ENCODE data around the gene APOBEC4.
"Not testable (repeated sequence)": the region's sequence is repeated elsewhere in the genome, so short reads cannot be mapped to it uniquely, and the experiment has no call there.

GRCh38 chr1:183679363-183679762 lies 26.2 kb upstream of the APOBEC4 start:
- not testable (repeated sequence) for TF ChIP-seq CTCF (IDR thresholded peaks at IDR 0.05; ENCODE audit: low read depth, low read length, missing input control); RAD21 (IDR thresholded peaks at IDR 0.05)
